HepG2 (cell line): ENCODE results near the gene LRP5. TPM values are rescaled to one million over a fixed set of nuclear protein-coding genes. Genes with fewer than 3 reads are reported as not detected.

Source experiments
- ATRX ChIP-seq: sonication (generic); formaldehyde crosslinking; IDR thresholded peaks from 2 replicates; pipeline ENCODE4 v1.4.0; 2020; ENCODE audit warnings: missing genetic modification reagents, borderline replicate concordance
- CBX1 ChIP-seq: IDR thresholded peaks from one replicate; pipeline ENCODE4 v1.6.1; 2016; ENCODE audit warnings: antibody characterized with exemption, low read depth
- CREB1 ChIP-seq, 2 experiments: fragments of 450-650 bp in 1 of 2; IDR thresholded peaks; 2 replicates each; pipeline ENCODE4 v1.6.1; 2016 to 2017; ENCODE audit warnings: control low read depth in 1 of 2, mild to moderate bottlenecking in 1 of 2, missing compliant biosample characterization in 1 of 2, missing genetic modification characterization in 1 of 2
- FOXO1 ChIP-seq: sonication (generic); formaldehyde crosslinking; IDR thresholded peaks from 2 replicates; pipeline ENCODE4 v1.4.0; 2020; ENCODE audit warnings: missing genetic modification reagents
- FOXO4 ChIP-seq: sonication (generic); formaldehyde crosslinking; conservative IDR thresholded peaks from 2 replicates; pipeline ENCODE4 v1.8.1; 2023; ENCODE audit warnings: missing genetic modification reagents
- HDAC2 ChIP-seq: sonication (generic); formaldehyde crosslinking; IDR thresholded peaks from 2 replicates; pipeline ENCODE4 v1.4.0; 2020; ENCODE audit warnings: missing genetic modification reagents
- JARID2 ChIP-seq: sonication (generic); formaldehyde crosslinking; IDR thresholded peaks from 2 replicates; pipeline ENCODE4 v1.8.1; 2023; ENCODE audit warnings: missing genetic modification reagents, inconsistent platforms; ENCODE audit not compliant: insufficient replicate concordance
- MAZ ChIP-seq, 2 experiments: sonication (generic) in 1 of 2; formaldehyde crosslinking in 1 of 2; IDR thresholded peaks; 2 replicates each; pipeline versions ENCODE4 v1.5.0 to v1.6.1; 2012 to 2020; ENCODE audit warnings: low read depth in 2 of 2, mild to moderate bottlenecking in 2 of 2, borderline replicate concordance in 1 of 2, improper control_type of control experiment in 1 of 2, low read length in 1 of 2, missing genetic modification reagents in 1 of 2, moderate library complexity in 1 of 2
- MXD3 ChIP-seq: IDR thresholded peaks from 2 replicates; pipeline ENCODE4 v1.6.1; 2016; ENCODE audit warnings: mild to moderate bottlenecking, missing biosample characterization, missing genetic modification reagents
- MXD4 ChIP-seq: IDR thresholded peaks from 2 replicates; pipeline ENCODE4 v1.6.1; 2016; ENCODE audit warnings: mild to moderate bottlenecking, missing biosample characterization, missing genetic modification reagents
- NCOA2 ChIP-seq: sonication (generic); formaldehyde crosslinking; IDR thresholded peaks from 2 replicates; pipeline ENCODE4 v1.8.0; 2022; ENCODE audit warnings: inconsistent platforms
- PCBP1 ChIP-seq: fragments of 200-400 bp; formaldehyde crosslinking; IDR thresholded peaks from 2 replicates; pipeline ENCODE4 v1.6.1; 2017; ENCODE audit warnings: mild to moderate bottlenecking, low read depth, low read length, borderline replicate concordance
- PITX1 ChIP-seq: sonication (generic); formaldehyde crosslinking; IDR thresholded peaks from 2 replicates; pipeline ENCODE4 v1.5.1; 2020; ENCODE audit warnings: mild to moderate bottlenecking, missing genetic modification reagents
- PPARG ChIP-seq: conservative IDR thresholded peaks from 2 replicates; pipeline ENCODE4 v1.6.1; 2016; ENCODE audit warnings: missing biosample characterization, missing genetic modification reagents
- SMAD3 ChIP-seq: sonication (generic); formaldehyde crosslinking; IDR thresholded peaks from 2 replicates; pipeline ENCODE4 v1.4.0; 2020; ENCODE audit warnings: missing genetic modification reagents
- ZBTB1 ChIP-seq: sonication (generic); formaldehyde crosslinking; IDR thresholded peaks from 2 replicates; pipeline ENCODE4 v1.4.0; 2020; ENCODE audit warnings: missing genetic modification reagents, borderline replicate concordance
- ZEB1 ChIP-seq: IDR thresholded peaks from 2 replicates; pipeline ENCODE4 v1.6.1; 2012; ENCODE audit warnings: mild to moderate bottlenecking, low read depth, inconsistent platforms; ENCODE audit not compliant: insufficient replicate concordance
- ZFAT ChIP-seq: sonication (generic); formaldehyde crosslinking; conservative IDR thresholded peaks from 2 replicates; pipeline ENCODE4 v1.8.1; 2023; ENCODE audit warnings: missing genetic modification reagents, inconsistent platforms
- ZNF33B ChIP-seq: sonication (generic); formaldehyde crosslinking; IDR thresholded peaks from 2 replicates; pipeline ENCODE4 v1.5.1; 2020; ENCODE audit warnings: mild to moderate bottlenecking, missing genetic modification reagents
- ZNF367 ChIP-seq: sonication (generic); formaldehyde crosslinking; IDR thresholded peaks from 2 replicates; pipeline ENCODE4 v1.4.0; 2020; ENCODE audit warnings: missing genetic modification reagents, borderline replicate concordance
- ZNF652 ChIP-seq: IDR thresholded peaks from 2 replicates; pipeline ENCODE4 v1.6.1; 2016; ENCODE audit warnings: low read depth, borderline replicate concordance
- ZNF678 ChIP-seq: sonication (generic); formaldehyde crosslinking; IDR thresholded peaks from 2 replicates; pipeline ENCODE4 v1.4.0; 2020; ENCODE audit warnings: mild to moderate bottlenecking, missing genetic modification reagents
- ZNF749 ChIP-seq: sonication (generic); formaldehyde crosslinking; IDR thresholded peaks from 2 replicates; pipeline ENCODE4 v1.8.0; 2022; ENCODE audit warnings: mild to moderate bottlenecking, missing genetic modification reagents, moderate library complexity, borderline replicate concordance
- ZNF883 ChIP-seq: sonication (generic); formaldehyde crosslinking; IDR thresholded peaks from 2 replicates; pipeline ENCODE4 v1.5.1; 2020; ENCODE audit warnings: mild to moderate bottlenecking, missing genetic modification reagents; ENCODE audit errors: not compliant biosample characterization
- polyA plus RNA-seq, 8 experiments: library from polyadenylated mRNA; depleted of rRNA in 3 of 8; stranded (reverse) in 7 of 8; unstranded in 1 of 8; fragments of >200 nt; fragmentation: Illumina TruSeq in 4 of 8; extraction: Trizol in 4 of 8; gene quantifications; 2 replicates each; pipeline versions ENCODE4 v1.2.1 to v1.2.3, GENCODE V29; 2011 to 2016; ENCODE audit warnings: low read depth in 4 of 8, missing spikeins in 1 of 8, mixed read lengths in 1 of 8; ENCODE audit not compliant: insufficient read depth in 1 of 8
- total RNA-seq, 5 experiments: library from RNA; depleted of rRNA; stranded (reverse); fragments of >200 nt; fragmentation: Illumina TruSeq; extraction: Trizol; gene quantifications; 2 replicates each; pipeline ENCODE4 v1.2.3, GENCODE V29; 2016; ENCODE audit warnings: low read depth in 1 of 5
- TF ChIP-seq, protein P1 (sequence below): IDR thresholded peaks from 2 replicates; pipeline ENCODE4 v1.6.1; 2016; ENCODE audit warnings: missing compliant biosample characterization, missing genetic modification reagents, borderline replicate concordance
- TF ChIP-seq, protein P2 (sequence below): IDR thresholded peaks from 2 replicates; pipeline ENCODE4 v1.6.1; 2018; ENCODE audit warnings: missing genetic modification reagents

LRP5 gene
- total and polyA plus RNA-seq, 2 of the 13 experiments (the other 11 are each of a cell fraction or from before 2014, with no cell fraction given) = 40.4 to 64.0 TPM

GRCh38 chr11:68459886-68460740 is 147.7 kb downstream of the LRP5 start (continued):
- TF ChIP-seq, protein P1, sequence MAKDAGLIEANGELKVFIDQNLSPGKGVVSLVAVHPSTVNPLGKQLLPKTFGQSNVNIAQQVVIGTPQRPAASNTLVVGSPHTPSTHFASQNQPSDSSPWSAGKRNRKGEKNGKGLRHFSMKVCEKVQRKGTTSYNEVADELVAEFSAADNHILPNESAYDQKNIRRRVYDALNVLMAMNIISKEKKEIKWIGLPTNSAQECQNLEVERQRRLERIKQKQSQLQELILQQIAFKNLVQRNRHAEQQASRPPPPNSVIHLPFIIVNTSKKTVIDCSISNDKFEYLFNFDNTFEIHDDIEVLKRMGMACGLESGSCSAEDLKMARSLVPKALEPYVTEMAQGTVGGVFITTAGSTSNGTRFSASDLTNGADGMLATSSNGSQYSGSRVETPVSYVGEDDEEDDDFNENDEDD (CRISPR knock-in tag) = peak; percentile 50; the same call in 1 of the 2 replicates
- TF ChIP-seq PCBP1 = no peak
- peak; percentile 98 for TF ChIP-seq ZEB1
- TF ChIP-seq PITX1 = peak; percentile 65; the same call in 1 of the 2 replicates
- no peak; the same call in 1 of the 2 replicates for TF ChIP-seq MXD4 (CRISPR knock-in tag)
- TF ChIP-seq FOXO1 = no peak; the same call in 1 of the 2 replicates
- TF ChIP-seq CBX1 = peak; percentile 20
- TF ChIP-seq JARID2 (CRISPR knock-in tag) = no peak
- 0 out of 2 replicates have a peak, but pooled peaks have one; percentile 80 for TF ChIP-seq FOXO4 (CRISPR knock-in tag)
- TF ChIP-seq ZNF678 (CRISPR knock-in tag) = no peak
- no peak for TF ChIP-seq ZNF367 (CRISPR knock-in tag)
- 0 out of 2 replicates have a peak, but pooled peaks have one; percentile 14 for TF ChIP-seq ZNF652 (CRISPR knock-in tag)
- TF ChIP-seq, protein P2, sequence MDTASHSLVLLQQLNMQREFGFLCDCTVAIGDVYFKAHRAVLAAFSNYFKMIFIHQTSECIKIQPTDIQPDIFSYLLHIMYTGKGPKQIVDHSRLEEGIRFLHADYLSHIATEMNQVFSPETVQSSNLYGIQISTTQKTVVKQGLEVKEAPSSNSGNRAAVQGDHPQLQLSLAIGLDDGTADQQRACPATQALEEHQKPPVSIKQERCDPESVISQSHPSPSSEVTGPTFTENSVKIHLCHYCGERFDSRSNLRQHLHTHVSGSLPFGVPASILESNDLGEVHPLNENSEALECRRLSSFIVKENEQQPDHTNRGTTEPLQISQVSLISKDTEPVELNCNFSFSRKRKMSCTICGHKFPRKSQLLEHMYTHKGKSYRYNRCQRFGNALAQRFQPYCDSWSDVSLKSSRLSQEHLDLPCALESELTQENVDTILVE = peak; percentile 76; the same call in 1 of the 2 replicates
- TF ChIP-seq PPARG (CRISPR knock-in tag) = peak; percentile 89
- TF ChIP-seq HDAC2 (CRISPR knock-in tag) = peak; percentile 82
- TF ChIP-seq NCOA2 (CRISPR knock-in tag) = peak; percentile 81
- no peak for TF ChIP-seq ZNF749 (CRISPR knock-in tag)
- peak; percentile 74; the same call in 1 of the 2 replicates for TF ChIP-seq SMAD3 (CRISPR knock-in tag)
- TF ChIP-seq MXD3 (CRISPR knock-in tag) = no peak
- no peak for TF ChIP-seq ATRX (CRISPR knock-in tag)
- TF ChIP-seq CREB1 (IDR thresholded peaks at IDR 0.05) = peak; percentile 78
- TF ChIP-seq CREB1 (CRISPR knock-in tag; IDR thresholded peaks at IDR 0.05) = peak; percentile 89
- TF ChIP-seq ZNF883 = no peak
- TF ChIP-seq ZNF33B (CRISPR knock-in tag) = 0 out of 2 replicates have a peak, but pooled peaks have one; percentile 48
- TF ChIP-seq ZFAT (CRISPR knock-in tag) = no peak
- peak; percentile 80 for TF ChIP-seq MAZ (IDR thresholded peaks at IDR 0.05; ENCODE audit: borderline replicate concordance, low read depth, low read length)
- 0 out of 2 replicates have a peak, but pooled peaks have one; percentile 9 for TF ChIP-seq MAZ (CRISPR knock-in tag; IDR thresholded peaks at IDR 0.05; ENCODE audit: low read depth)
- TF ChIP-seq ZBTB1 (CRISPR knock-in tag) = no peak
